CD4-positive, alpha-beta T cell (primary cell): ENCODE results near the gene NEURL3. TPM values are rescaled to one million over a fixed set of nuclear protein-coding genes. Genes with fewer than 3 reads are reported as not detected.

Source experiments
- ATAC-seq: fragments of 200-7000 bp; cut with Tn5 transposase; one replicate; pipeline ENCODE4 v1.10.0; 2022; ENCODE audit warnings: mild to moderate bottlenecking; ENCODE audit not compliant: poor library complexity
- CTCF ChIA-PET: fragments of 350-600 bp; sonication (Branson Sonifier 250); formaldehyde crosslinking; loops from one replicate; lab custom pipeline; 2021; ENCODE audit warnings: antibody characterized with exemption, inconsistent platforms; lab: Charles Lee
- POLR2A ChIA-PET: fragments of 350-600 bp; sonication (Branson Sonifier 250); formaldehyde crosslinking; loops from one replicate; lab custom pipeline; 2021; ENCODE audit warnings: antibody characterized with exemption, inconsistent platforms; lab: Charles Lee
- DNase-seq, 14 experiments: peaks; one replicate each; pipeline ENCODE4 v3.0.0-alpha.2; 2013 to 2020; ENCODE audit warnings: mixed read lengths in 2 of 14
- H3K27ac ChIP-seq, 2 donors: one replicate each; pipeline versions ENCODE4 v1.5.1 to v1.7.0; 2013; ENCODE audit warnings: low read length in 2 of 2, low read depth in 1 of 2, mild to moderate bottlenecking in 1 of 2
- H3K27me3 ChIP-seq, 2 experiments: 1 replicate in 1 of 2; 2 replicates in 1 of 2; pipeline versions ENCODE4 v1.6.1 to v1.7.0; 2013; ENCODE audit warnings: low read length in 2 of 2, control low read depth in 1 of 2, mild to moderate bottlenecking in 1 of 2, moderate library complexity in 1 of 2; ENCODE audit not compliant: insufficient read depth in 2 of 2, control insufficient read depth in 1 of 2
- H3K36me3 ChIP-seq: one replicate; pipeline ENCODE4 v1.6.1; 2013; ENCODE audit warnings: low read length, control low read depth; ENCODE audit not compliant: insufficient read depth
- H3K4me1 ChIP-seq: one replicate; pipeline ENCODE4 v1.6.1; 2013; ENCODE audit warnings: low read length, control low read depth; ENCODE audit not compliant: insufficient read depth
- H3K4me3 ChIP-seq: one replicate; pipeline ENCODE4 v1.5.1; 2013; ENCODE audit warnings: mild to moderate bottlenecking, low read length, moderate library complexity
- H3K9me3 ChIP-seq, 2 experiments: 1 replicate in 1 of 2; 2 replicates in 1 of 2; pipeline versions ENCODE4 v1.6.1 to v1.7.0; 2013; ENCODE audit warnings: low read length in 2 of 2, mild to moderate bottlenecking in 2 of 2, control low read depth in 1 of 2, moderate library complexity in 1 of 2; ENCODE audit not compliant: control insufficient read depth in 1 of 2, insufficient read depth in 1 of 2
- H3K27ac Mint-ChIP-seq: one replicate; pipeline ENCODE4 v1.8.0; 2020; ENCODE audit warnings: mixed read lengths
- H3K27me3 Mint-ChIP-seq: one replicate; pipeline ENCODE4 v1.8.0; 2021; ENCODE audit warnings: mixed read lengths
- H3K36me3 Mint-ChIP-seq: one replicate; pipeline ENCODE4 v1.8.0; 2021; ENCODE audit warnings: low read depth, mixed read lengths
- H3K4me1 Mint-ChIP-seq: one replicate; pipeline ENCODE4 v1.8.0; 2021; ENCODE audit warnings: low read depth, mixed read lengths
- H3K4me3 Mint-ChIP-seq: one replicate; pipeline ENCODE4 v1.8.0; 2020; ENCODE audit warnings: mild to moderate bottlenecking, mixed read lengths
- H3K9me3 Mint-ChIP-seq: one replicate; pipeline ENCODE4 v1.8.0; 2020; ENCODE audit warnings: mixed read lengths
- CTCF ChIP-seq: fragments of 200-600 bp; IDR thresholded peaks from one replicate; pipeline ENCODE4 v1.8.0; 2022; ENCODE audit warnings: antibody characterized with exemption, mild to moderate bottlenecking
- intact Hi-C, 2 experiments: fragments of 100-400 bp; cut with DNase I in 1 of 2; cut with micrococcal nuclease in 1 of 2; formaldehyde crosslinking; loops; one replicate each; pipeline versions ENCODE4 v1.15.1 to v1.9.0; 2023 to 2025; cut with DNase I, micrococcal nuclease
- total RNA-seq, 174 experiments: library from RNA in 2 of 174; stranded (reverse) in 2 of 174; gene quantifications; one replicate each; pipeline ENCODE4 v1.2.3 and lab custom pipeline; 2021 to 2026

Gene NEURL3
- total RNA-seq, 2 experiments from 2014 or later, result not detected

DNA sequence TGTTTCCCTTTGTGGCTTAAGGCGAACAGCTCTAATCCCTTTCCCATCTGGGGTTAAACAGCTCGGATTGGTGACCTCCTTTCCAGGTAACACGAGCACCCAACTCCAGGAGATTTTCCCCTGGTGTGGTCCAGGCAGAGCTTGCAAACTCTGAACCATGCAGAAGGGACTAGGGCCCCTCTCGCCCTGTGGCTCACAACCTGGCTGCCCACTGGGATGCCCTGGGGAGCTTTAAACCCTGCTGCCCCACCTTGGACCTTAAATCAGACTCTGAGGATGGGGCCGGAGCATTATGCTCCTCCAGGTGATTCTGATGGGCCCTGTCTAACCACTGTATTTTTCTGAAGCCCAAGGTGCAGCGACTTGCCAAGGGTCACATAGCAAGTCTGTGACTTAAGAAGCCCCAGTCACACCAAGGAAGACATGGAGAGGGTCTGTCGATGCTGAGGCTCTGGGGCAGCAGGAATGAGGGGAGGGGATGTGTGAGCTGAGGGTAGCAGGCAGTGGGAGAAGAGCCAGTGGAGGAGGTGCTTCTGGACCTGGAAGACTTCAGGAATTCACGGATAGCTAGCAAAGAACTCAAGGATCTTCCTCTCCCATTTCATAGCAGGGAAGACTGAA lies 37.3 kb upstream of the NEURL3 start:
- intact Hi-C loops, result no loop called here
- no peak for TF ChIP-seq CTCF
- H3K4me3 Mint-ChIP-seq, result peak overlapping the region; percentile 55

DNA sequence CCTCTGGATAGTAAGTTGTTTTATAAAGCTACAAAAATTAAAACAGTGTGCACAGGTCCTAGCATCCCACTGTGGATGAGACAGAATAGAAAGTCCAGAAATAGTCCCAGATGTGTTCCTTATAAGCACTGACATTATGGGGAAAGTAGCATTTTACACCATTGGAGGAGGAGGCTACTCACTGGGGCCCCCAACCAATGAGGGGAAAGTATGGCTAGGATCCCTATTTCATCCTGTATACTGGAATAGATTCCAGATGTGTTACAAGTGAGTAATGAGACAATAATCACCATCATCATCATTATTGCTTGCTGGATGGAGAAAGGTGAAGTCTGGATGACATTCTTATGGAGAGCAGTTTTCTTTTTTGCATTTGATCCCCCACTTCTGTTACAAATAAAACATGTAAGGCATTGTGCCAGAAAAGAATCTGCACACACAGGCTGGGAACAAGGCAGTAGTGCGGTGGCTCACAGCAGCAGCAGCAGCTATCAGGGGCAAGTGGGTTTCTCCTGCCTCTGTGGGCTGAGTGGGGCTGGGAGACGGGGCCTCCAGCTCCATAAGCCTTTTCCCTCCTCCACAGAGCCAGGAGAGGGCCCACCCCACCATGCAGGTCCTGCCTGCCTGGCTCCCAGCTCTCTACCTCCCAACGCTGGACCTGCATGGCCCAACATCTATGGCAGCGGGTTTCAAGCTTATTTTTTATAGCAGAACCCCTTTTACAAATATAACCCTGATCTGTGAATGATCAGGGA lies 36.4 kb upstream of the NEURL3 start:
- Mint-ChIP-seq H3K4me1 (peaks cover 78% of the 10 kb centered on the region), H3K27me3 (no peaks in the 10 kb centered on the region), H3K4me3 (peak overlapping the region; percentile 62), H3K27ac (peak overlapping the region; percentile 68), H3K9me3 (no peaks in the 10 kb centered on the region), H3K36me3 (peaks cover 93% of the 10 kb centered on the region)
- H3K4me3 ChIP-seq, result no peak overlapping the region
- ChIA-PET CTCF (interaction anchor here (2.7 to 6.4 kb wide), 2 partner anchors 13 to 134 kb away, joined by 8 to 54 read pairs; no protein-coding TSS in a partner anchor), POLR2A (interaction anchor here (1.3 to 7.1 kb wide), 4 partner anchors 11 to 134 kb away, joined by 3 to 180 read pairs (median 126); partner anchors contain the start of gene NEURL3)
- ATAC-seq (no peak), DNase-seq (no peak)
- no peaks in the 10 kb centered on the region for H3K9me3 ChIP-seq
- intact Hi-C loops, result no loop called here
- peaks cover 59% of the 10 kb centered on the region for H3K36me3 ChIP-seq
- TF ChIP-seq CTCF, result no peak
- no peaks in the 10 kb centered on the region for H3K27me3 ChIP-seq
- no peak overlapping the region for H3K27ac ChIP-seq
- H3K4me1 ChIP-seq, result peaks cover 83% of the 10 kb centered on the region

More for the DNA sequence above, 37.3 kb upstream of the NEURL3 start:
- POLR2A ChIA-PET, result interaction anchor here (1.3 to 6.9 kb wide), 2 partner anchors 10 to 37 kb away, joined by 3 to 145 read pairs; partner anchors contain the start of gene NEURL3
- no peaks in the 10 kb centered on the region for H3K27me3 Mint-ChIP-seq
- CTCF ChIA-PET, result interaction anchor here (6.4 kb wide), 1 partner anchor 12 kb away, joined by 54 read pairs; no protein-coding TSS in a partner anchor
- peak overlapping the region; percentile 79 for H3K27ac Mint-ChIP-seq
- Histone ChIP-seq H3K9me3 (no peaks in the 10 kb centered on the region), H3K4me1 (peaks cover 92% of the 10 kb centered on the region), H3K4me3 (no peak overlapping the region), H3K27me3 (no peaks in the 10 kb centered on the region), H3K36me3 (peaks cover 66% of the 10 kb centered on the region), H3K27ac (no peak overlapping the region)
- no peak for ATAC-seq
- H3K4me1 Mint-ChIP-seq, result peaks cover 87% of the 10 kb centered on the region
- H3K9me3 Mint-ChIP-seq, result no peaks in the 10 kb centered on the region
- H3K36me3 Mint-ChIP-seq, result peaks cover 94% of the 10 kb centered on the region
- no peak for DNase-seq

GRCh38 chr2:96540136-96540535 lies 35.0 kb upstream of the NEURL3 start:
- DNase-seq (no peak), ATAC-seq (no peak)
- H3K4me3 ChIP-seq, result no peak overlapping the region
- H3K36me3 Mint-ChIP-seq, result peaks cover 80% of the 10 kb centered on the region
- POLR2A ChIA-PET, result interaction anchor here (1.0 to 7.1 kb wide), 7 partner anchors 8 to 373 kb away, joined by 3 to 180 read pairs (median 16); partner anchors contain the start of gene SNRNP200
- TF ChIP-seq CTCF, result no peak
- no peaks in the 10 kb centered on the region for H3K27me3 Mint-ChIP-seq
- peaks cover 82% of the 10 kb centered on the region for H3K4me1 ChIP-seq
- H3K27me3 ChIP-seq, result no peaks in the 10 kb centered on the region
- no peaks in the 10 kb centered on the region for H3K9me3 Mint-ChIP-seq
- peak overlapping the region; percentile 99 for H3K4me3 Mint-ChIP-seq
- H3K36me3 ChIP-seq, result peaks cover 49% of the 10 kb centered on the region
- no peak overlapping the region for H3K27ac ChIP-seq
- peaks cover 73% of the 10 kb centered on the region for H3K4me1 Mint-ChIP-seq
- H3K27ac Mint-ChIP-seq, result peak overlapping the region; percentile 99
- CTCF ChIA-PET, result interaction anchor here (0.6 to 6.4 kb wide), 3 partner anchors 9 to 133 kb away, joined by 3 to 54 read pairs (median 8); no protein-coding TSS in a partner anchor
- no peaks in the 10 kb centered on the region for H3K9me3 ChIP-seq
- intact Hi-C loops, result no loop called here
